Sigmoid colon (tissue), 7 donors: ENCODE results near the gene SCAMP2. TPM values are rescaled to one million over a fixed set of nuclear protein-coding genes. Genes with fewer than 3 reads are reported as not detected.
"Not testable (repeated sequence)": the region's sequence is repeated elsewhere in the genome, so short reads cannot be mapped to it uniquely, and the experiment has no call there.

ENCODE experiments used
- DNase-seq: peaks from one replicate; pipeline ENCODE4 v3.0.0-alpha.2; 2019
- H3K27ac ChIP-seq, 4 donors: fragments of 200-600 bp; sonication (generic); one replicate each; pipeline ENCODE4 v1.5.1; 2016 to 2019; ENCODE audit warnings: mild to moderate bottlenecking in 1 of 4
- H3K27me3 ChIP-seq, 3 donors: fragments of 200-600 bp; sonication (generic); one replicate each; pipeline ENCODE4 v1.5.1; 2019; ENCODE audit warnings: mild to moderate bottlenecking in 1 of 3
- H3K36me3 ChIP-seq, 4 donors: fragments of 200-600 bp; sonication (generic); one replicate each; pipeline ENCODE4 v1.5.1; 2016 to 2019
- H3K4me1 ChIP-seq, 4 donors: fragments of 200-600 bp; sonication (generic); one replicate each; pipeline ENCODE4 v1.5.1; 2017 to 2019
- H3K4me3 ChIP-seq, 4 donors: fragments of 200-600 bp; sonication (generic); one replicate each; pipeline ENCODE4 v1.5.1; 2017 to 2019; ENCODE audit warnings: mild to moderate bottlenecking in 2 of 4, moderate library complexity in 1 of 4
- H3K9me3 ChIP-seq, 4 donors: fragments of 200-600 bp in 3 of 4; sonication (generic) in 3 of 4; one replicate each; pipeline versions ENCODE4 v1.5.1 to v1.6.1; 2013 to 2019
- CTCF ChIP-seq, 4 experiments: fragments of 450-650 bp in 3 of 4; fragments of 200-600 bp in 1 of 4; IDR thresholded peaks; one replicate each; pipeline ENCODE4 v1.5.1; 2016 to 2019; ENCODE audit warnings: antibody characterized with exemption in 4 of 4, mild to moderate bottlenecking in 3 of 4, moderate library complexity in 2 of 4
- EP300 ChIP-seq, 4 donors: sonication (generic); formaldehyde crosslinking; IDR thresholded peaks; one replicate each; pipeline ENCODE4 v1.6.1; 2017; ENCODE audit warnings: antibody characterized with exemption in 4 of 4
- POLR2A ChIP-seq, 2 donors: fragments of 450-650 bp; IDR thresholded peaks; one replicate each; pipeline ENCODE4 v1.6.1; 2016; ENCODE audit warnings: antibody characterized with exemption in 2 of 2, mild to moderate bottlenecking in 2 of 2, moderate library complexity in 2 of 2
- POLR2AphosphoS5 ChIP-seq, 4 donors: sonication (generic); formaldehyde crosslinking; IDR thresholded peaks; one replicate each; pipeline ENCODE4 v1.6.1; 2017; ENCODE audit warnings: antibody characterized with exemption in 4 of 4
- WGBS, 2 donors: extraction: QIAGEN DNeasy Blood & Tissue Kit; methylation state at CpG; one replicate each; pipeline ENCODE4 v1.1.7; 2013; 5-methylcytosine and 5-hydroxymethylcytosine counted together
- intact Hi-C: fragments of 100-400 bp; cut with DNase I; formaldehyde crosslinking; loops from one replicate; pipeline ENCODE4 v1.15.1; 2023
- polyA plus RNA-seq, 3 donors: library from polyadenylated mRNA; stranded (reverse); fragments of 200-250 nt; gene quantifications; one replicate each; pipeline ENCODE4 v1.2.3, GENCODE V29; 2013
- total RNA-seq, 4 donors: library from RNA; depleted of rRNA; stranded (reverse); fragments of >200 nt; gene quantifications; one replicate each; pipeline ENCODE4 v1.1.0, GENCODE V29; 2016
- donor health status: healthy with polysubstance abuse.
- donor health status: Bipolar disorder and iron deficiency.
- donor health status: healthy.

SCAMP2 gene
- total and polyA plus RNA-seq, 7 donors = 27.8 to 131 (median 35.3) TPM

DNA sequence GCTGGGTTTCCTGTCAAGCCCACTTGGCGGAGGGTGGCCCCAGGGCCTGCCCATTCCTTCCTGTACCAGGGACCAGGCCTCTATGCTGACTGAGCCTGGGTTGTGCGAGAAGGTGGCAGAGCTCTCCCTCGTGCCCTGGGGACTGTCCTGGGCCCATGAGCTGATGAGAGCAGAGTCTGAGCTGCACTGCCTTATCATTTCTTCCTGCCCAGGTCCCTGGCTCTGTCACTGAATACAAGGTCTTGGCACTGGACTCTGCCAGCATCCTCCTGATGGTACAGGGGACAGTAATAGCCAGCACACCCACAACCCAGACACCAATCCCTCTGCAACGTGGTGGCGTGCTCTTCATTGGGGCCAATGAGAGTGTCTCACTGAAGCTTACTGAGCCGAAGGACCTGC, 24.1 kb upstream of the SCAMP2 start:
- Histone ChIP-seq H3K27me3 (no peaks in the 10 kb centered on the region), H3K9me3 (no peaks in the 10 kb centered on the region), H3K36me3 (peaks cover 14 to 80% (median 29%) of the 10 kb centered on the region in 4 donors), H3K27ac (no peak overlapping the region), H3K4me1 (peaks cover 0 to 10% (median 8%) of the 10 kb centered on the region in 4 donors), H3K4me3 (no peak overlapping the region)
- no peak for DNase-seq
- WGBS, 2 donors = 85 to 88% methylated on average over 6 of the region's 6 CpGs
- TF ChIP-seq POLR2A (IDR thresholded peaks at IDR 0.05) (no peak), CTCF (IDR thresholded peaks at IDR 0.05) (no peak), EP300 (IDR thresholded peaks at IDR 0.05) (no peak), POLR2AphosphoS5 (IDR thresholded peaks at IDR 0.05) (no peak)
- intact Hi-C loops = no loop called here

- TF ChIP-seq POLR2A (IDR thresholded peaks at IDR 0.05) (no peak), POLR2AphosphoS5 (IDR thresholded peaks at IDR 0.05) (peak in 1 of 4 donors; percentile 6)
- Histone ChIP-seq H3K4me1 (peaks cover 0 to 3% (median 2%) of the 10 kb centered on the region in 4 donors), H3K4me3 (no peak overlapping the region), H3K9me3 (no peaks in the 10 kb centered on the region), H3K27ac (no peak overlapping the region), H3K36me3 (peaks cover 14 to 79% (median 27%) of the 10 kb centered on the region in 4 donors), H3K27me3 (no peaks in the 10 kb centered on the region)
- WGBS, 2 donors = 93% methylated on average over 3 of the region's 3 CpGs
- DNase-seq = no peak
- intact Hi-C loops = no loop called here
Observed at GRCh38 chr15:74896316-74896715, 23.2 kb upstream of the SCAMP2 start.

- TF ChIP-seq CTCF (IDR thresholded peaks at IDR 0.05) = no peak
- TF ChIP-seq EP300 (IDR thresholded peaks at IDR 0.05) = no peak
- no peak for TF ChIP-seq POLR2A (IDR thresholded peaks at IDR 0.05)
- no peak for TF ChIP-seq POLR2AphosphoS5 (IDR thresholded peaks at IDR 0.05)
- intact Hi-C loops = no loop called here
- DNase-seq = no peak
- WGBS, 2 donors = 95% methylated on average over 6 of the region's 6 CpGs
- H3K9me3 ChIP-seq = no peaks in the 10 kb centered on the region
- peaks cover 9 to 76% (median 26%) of the 10 kb centered on the region in 4 donors for H3K36me3 ChIP-seq
- H3K27ac ChIP-seq = no peak overlapping the region
- H3K4me3 ChIP-seq = no peak overlapping the region
- H3K4me1 ChIP-seq = peaks cover 0 to 3% (median 2%) of the 10 kb centered on the region in 4 donors
- H3K27me3 ChIP-seq = no peaks in the 10 kb centered on the region
Observed at GRCh38 chr15:74895830-74896229, 22.7 kb upstream of the SCAMP2 start.

DNA sequence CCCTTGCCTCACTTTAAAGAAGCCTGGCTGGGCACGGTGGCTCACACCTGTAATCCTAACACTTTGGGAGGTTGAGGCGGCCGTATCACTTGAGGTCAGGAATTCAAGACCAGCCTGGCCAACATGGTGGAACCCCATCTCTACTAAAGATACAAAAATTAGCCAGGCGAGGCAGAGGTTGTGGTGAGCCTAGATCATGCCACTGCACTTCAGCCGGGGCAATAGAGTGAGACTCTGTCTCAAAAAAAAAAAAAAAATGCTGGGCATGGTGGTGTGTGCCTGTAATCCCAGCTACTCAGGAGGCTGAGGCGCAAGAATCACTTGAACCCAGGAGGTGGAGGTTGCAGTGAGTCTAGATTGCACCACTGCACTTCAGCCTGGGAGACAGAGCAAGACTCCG, 21.2 kb upstream of the SCAMP2 start:
- 96 to 98% methylated on average over 7 of the region's 7 CpGs for WGBS, 2 donors
- peaks cover 0 to 14% (median 11%) of the 10 kb centered on the region in 4 donors for H3K4me1 ChIP-seq
- H3K9me3 ChIP-seq, H3K27me3 ChIP-seq, DNase-seq, H3K4me3 ChIP-seq, H3K27ac ChIP-seq, intact Hi-C loops: not testable (repeated sequence)
- peaks cover 0 to 61% (median 13%) of the 10 kb centered on the region in 4 donors for H3K36me3 ChIP-seq

DNA sequence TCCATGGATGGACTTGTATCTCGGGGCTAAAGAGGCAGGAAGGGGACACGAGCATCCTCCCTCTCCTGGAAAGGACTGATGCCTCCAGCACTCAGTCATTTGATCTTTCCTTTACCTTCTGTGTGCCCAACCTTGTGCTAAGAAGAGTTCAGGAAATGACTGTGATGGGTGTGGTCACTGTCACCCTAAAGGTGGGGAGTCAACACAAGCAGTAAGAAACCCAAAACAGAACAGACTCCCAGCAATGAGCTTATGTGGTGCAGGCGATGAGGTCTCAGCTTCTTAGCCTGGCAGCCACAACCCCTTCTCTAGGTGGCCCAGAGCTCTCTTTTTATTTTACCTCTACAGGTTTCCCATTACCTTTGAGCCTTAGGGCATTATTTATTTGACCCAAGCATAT, 20.5 kb upstream of the SCAMP2 start:
- intact Hi-C loops = no loop called here
- Histone ChIP-seq H3K27me3 (no peaks in the 10 kb centered on the region), H3K27ac (no peak overlapping the region), H3K36me3 (peaks cover 0 to 54% (median 7%) of the 10 kb centered on the region in 4 donors), H3K9me3 (no peaks in the 10 kb centered on the region), H3K4me1 (peaks cover 0 to 22% (median 18%) of the 10 kb centered on the region in 4 donors), H3K4me3 (no peak overlapping the region)
- DNase-seq = no peak
- WGBS, 2 donors = 67 to 84% methylated on average over 3 of the region's 3 CpGs
- no peak for TF ChIP-seq POLR2A (IDR thresholded peaks at IDR 0.05)
- no peak for TF ChIP-seq CTCF (IDR thresholded peaks at IDR 0.05)

GRCh38 chr15:74892931-74893330, 19.8 kb upstream of the SCAMP2 start:
- 95% methylated on average over 2 of the region's 2 CpGs for WGBS, 2 donors
- H3K36me3 ChIP-seq = peaks cover 0 to 47% (median 6%) of the 10 kb centered on the region in 4 donors
- H3K27ac ChIP-seq = no peak overlapping the region

More at GRCh38 chr15:74892931-74893330, 19.8 kb upstream of the SCAMP2 start:
- TF ChIP-seq CTCF (IDR thresholded peaks at IDR 0.05) (no peak), POLR2A (IDR thresholded peaks at IDR 0.05) (no peak), EP300 (IDR thresholded peaks at IDR 0.05) (no peak), POLR2AphosphoS5 (IDR thresholded peaks at IDR 0.05) (no peak)
- intact Hi-C loops = no loop called here
- DNase-seq = no peak
- H3K9me3 ChIP-seq = no peaks in the 10 kb centered on the region
- no peak overlapping the region for H3K4me3 ChIP-seq
- H3K27me3 ChIP-seq = no peaks in the 10 kb centered on the region
- peaks cover 0 to 25% (median 19%) of the 10 kb centered on the region in 4 donors for H3K4me1 ChIP-seq
